ENCODE results near the gene KIF14. TPM values are rescaled to one million over a fixed set of nuclear protein-coding genes. Genes with fewer than 3 reads are reported as not detected.
"Not testable (repeated sequence)": the region's sequence is repeated elsewhere in the genome, so short reads cannot be mapped to it uniquely, and the experiment has no call there.

The KIF14 gene
- total RNA-seq, 1 donor, result 0.54 TPM

- DNase-seq (ENCODE audit: low read depth in 2 of 3, low spot score in 2 of 3), result no peak
Measured at GRCh38 chr1:200547386-200547785, 73.2 kb downstream of the KIF14 start.

- no peak for DNase-seq (ENCODE audit: low read depth in 2 of 3, low spot score in 2 of 3)
Measured at GRCh38 chr1:200546577-200546976, 74.0 kb downstream of the KIF14 start.

- DNase-seq (ENCODE audit: low read depth in 2 of 3, low spot score in 2 of 3), result no peak
Measured at GRCh38 chr1:200542162-200542561, 78.4 kb downstream of the KIF14 start.

- no peak for DNase-seq (ENCODE audit: low read depth in 2 of 3, low spot score in 2 of 3)
Measured at GRCh38 chr1:200540281-200540680, 80.3 kb downstream of the KIF14 start.

GRCh38 chr1:200538179-200538578 is 82.4 kb downstream of the KIF14 start:
- no peak for DNase-seq (ENCODE audit: low read depth in 2 of 3, low spot score in 2 of 3)

GRCh38 chr1:200535605-200536004 is 84.9 kb downstream of the KIF14 start:
- DNase-seq (ENCODE audit: low read depth in 2 of 3, low spot score in 2 of 3), result peak in 2 of 3 donors; percentile 23 to 56

- DNase-seq (ENCODE audit: low read depth in 2 of 3, low spot score in 2 of 3), result peak in 2 of 3 donors; percentile 21 to 31
Measured at GRCh38 chr1:200530623-200531261, 89.8 kb downstream of the KIF14 start.

GRCh38 chr1:200528858-200529606 is 91.5 kb downstream of the KIF14 start:
- no peak for DNase-seq (ENCODE audit: low read depth in 2 of 3, low spot score in 2 of 3)

GRCh38 chr1:200527670-200528069 is 92.9 kb downstream of the KIF14 start:
- no peak for DNase-seq (ENCODE audit: low read depth in 2 of 3, low spot score in 2 of 3)

GRCh38 chr1:200526709-200527612 is 93.6 kb downstream of the KIF14 start:
- no peak for DNase-seq (ENCODE audit: low read depth in 2 of 3, low spot score in 2 of 3)

- peak in 2 of 3 donors; percentile 8 to 65 for DNase-seq (ENCODE audit: low read depth in 2 of 3, low spot score in 2 of 3)
Measured at GRCh38 chr1:200525090-200525987, 95.2 kb downstream of the KIF14 start.

GRCh38 chr1:200524551-200524950 is 96.0 kb downstream of the KIF14 start:
- not testable (repeated sequence) for DNase-seq (ENCODE audit: low read depth in 2 of 3, low spot score in 2 of 3)

- no peak for DNase-seq (ENCODE audit: low read depth in 2 of 3, low spot score in 2 of 3)
Measured at GRCh38 chr1:200524092-200524491, 96.5 kb downstream of the KIF14 start.

GRCh38 chr1:200520735-200521134 is 99.8 kb downstream of the KIF14 start:
- DNase-seq (ENCODE audit: low read depth in 2 of 3, low spot score in 2 of 3), result no peak

GRCh38 chr1:200518524-200518923 is 102.0 kb downstream of the KIF14 start:
- no peak for DNase-seq (ENCODE audit: low read depth in 2 of 3, low spot score in 2 of 3)

GRCh38 chr1:200512191-200512590 is 108.4 kb downstream of the KIF14 start:
- peak in 2 of 3 donors; percentile 7 to 29 for DNase-seq (ENCODE audit: low read depth in 2 of 3, low spot score in 2 of 3)

- peak; percentile 35 to 89 (median 68) for DNase-seq (ENCODE audit: low read depth in 2 of 3, low spot score in 2 of 3)
Measured at GRCh38 chr1:200510228-200510623, 110.3 kb downstream of the KIF14 start.

- DNase-seq (ENCODE audit: low read depth in 2 of 3, low spot score in 2 of 3), result no peak
Measured at GRCh38 chr1:200506471-200506870, 114.1 kb downstream of the KIF14 start.

- DNase-seq (ENCODE audit: low read depth in 2 of 3, low spot score in 2 of 3), result no peak
Measured at GRCh38 chr1:200505257-200505656, 115.3 kb downstream of the KIF14 start.
